ENCODE data around the gene KCNN4.
A peak's percentile ranks its signal among the peaks of the same experiment; 100 is the strongest.
"Not testable (repeated sequence)": the region's sequence is repeated elsewhere in the genome, so short reads cannot be mapped to it uniquely, and the experiment has no call there.

Gene KCNN4

DNA sequence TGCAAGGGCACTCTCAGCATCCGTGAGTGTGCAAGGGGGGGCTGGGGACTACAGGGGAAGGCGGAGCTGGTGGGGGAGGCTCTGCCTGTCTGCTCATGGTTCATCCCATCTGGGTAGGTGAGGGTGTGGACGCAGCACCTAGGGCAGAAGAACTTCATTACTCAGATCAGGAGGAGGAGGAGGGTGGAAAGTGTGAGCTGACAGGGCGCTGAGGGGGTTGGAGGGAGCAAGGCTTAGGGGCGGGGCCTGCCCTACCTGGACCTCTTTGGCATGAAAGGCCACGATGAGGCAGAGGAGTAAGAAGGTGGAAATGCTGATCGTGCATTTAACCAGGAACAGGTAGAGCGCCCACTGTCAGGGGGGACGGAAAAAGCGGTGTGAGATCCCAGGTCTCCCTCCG lies 4.5 kb downstream of the KCNN4 start:
- DNase-seq (ENCODE audit: extremely low spot score, insufficient read length, low read depth), result no peak
- FAIRE-seq, result no peak

DNA sequence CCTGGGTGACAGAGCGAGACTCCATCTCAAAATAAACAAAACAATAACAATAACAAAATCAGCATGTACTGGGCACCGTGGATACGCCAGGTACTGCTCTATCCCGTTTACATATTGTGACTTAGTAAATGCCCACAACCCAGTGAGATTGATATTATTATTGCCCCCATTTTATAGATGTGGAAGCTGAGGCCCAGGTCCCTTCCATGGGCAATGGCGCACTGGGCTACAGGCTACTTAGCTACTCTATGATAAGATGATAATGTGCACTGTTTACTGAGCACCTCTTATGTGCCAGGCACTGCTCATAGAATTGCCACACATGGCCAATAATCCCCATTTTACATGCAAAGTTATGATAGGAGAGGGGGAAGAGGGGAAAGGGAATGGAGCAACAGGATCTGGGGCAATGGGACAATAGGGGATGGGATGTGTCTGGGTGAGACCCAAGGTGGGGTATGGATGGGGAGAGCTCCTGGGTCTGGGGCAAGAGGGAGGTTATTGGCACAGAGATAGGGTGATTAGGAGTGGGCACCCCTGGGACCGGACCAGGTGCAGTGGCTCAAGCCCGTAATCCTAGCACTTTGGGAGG lies 5.4 kb downstream of the KCNN4 start:
- DNase-seq (ENCODE audit: extremely low spot score, insufficient read length, low read depth), result no peak
- no peak for FAIRE-seq

DNA sequence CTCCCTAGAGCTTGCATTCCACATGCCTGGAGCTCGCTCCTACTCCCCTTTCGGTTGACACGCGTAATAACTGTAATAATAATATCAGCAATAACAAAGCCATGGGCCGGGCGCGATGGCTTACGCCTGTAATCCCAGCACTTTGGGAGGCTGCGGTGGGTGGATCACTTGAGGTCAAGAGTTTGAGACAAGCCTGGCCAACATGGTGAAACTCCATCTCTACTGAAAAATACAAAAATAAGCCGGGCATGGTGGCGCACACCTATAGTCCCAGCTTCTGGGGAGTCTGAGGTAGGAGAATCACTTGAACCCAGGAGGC lies 5.9 kb downstream of the KCNN4 start:
- FAIRE-seq, result not testable (repeated sequence)

DNA sequence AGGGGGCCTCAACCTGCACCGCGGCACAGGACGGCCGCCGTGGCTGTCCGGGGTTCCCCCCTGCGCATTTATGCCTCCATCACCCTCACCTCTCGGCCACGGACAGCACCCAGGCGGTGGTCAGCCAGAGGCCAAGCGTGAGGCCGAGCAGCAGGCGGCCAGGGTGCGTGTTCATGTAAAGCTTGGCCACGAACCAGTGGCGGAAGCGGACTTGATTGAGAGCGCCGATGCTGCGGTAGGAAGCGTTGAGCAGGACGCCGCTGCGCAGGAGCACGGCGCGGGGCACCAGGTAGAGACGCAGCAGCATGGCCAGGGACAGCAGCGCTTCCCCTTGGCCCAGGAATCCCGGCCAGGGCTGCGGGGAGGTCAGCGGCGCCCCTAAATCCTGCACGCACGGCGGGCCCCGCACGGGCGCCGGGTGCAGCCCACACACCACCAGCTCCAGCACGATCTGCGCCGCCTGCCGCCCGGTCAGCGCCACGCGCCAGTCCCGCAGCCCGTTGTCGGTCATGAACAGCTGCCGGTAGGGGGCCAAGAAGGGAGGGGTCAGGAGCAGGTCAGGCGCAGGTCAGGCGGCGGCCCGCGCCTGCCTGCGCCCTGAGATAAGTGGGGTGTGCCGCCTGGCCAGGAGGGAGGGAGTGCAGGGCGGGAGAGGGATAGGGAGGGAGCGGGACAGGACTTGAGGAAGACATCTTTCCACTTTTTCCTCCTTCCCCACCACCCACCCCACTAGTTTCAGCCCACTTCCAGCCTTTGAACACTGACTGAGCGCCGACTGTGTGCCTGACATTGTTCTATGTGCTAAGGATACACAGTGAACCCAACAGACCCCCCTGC lies 6.5 kb downstream of the KCNN4 start:
- FAIRE-seq (no peak), DNase-seq (ENCODE audit: extremely low spot score, insufficient read length, low read depth) (no peak)

More for the DNA sequence above, 5.9 kb downstream of the KCNN4 start:
- not testable (repeated sequence) for DNase-seq (ENCODE audit: extremely low spot score, insufficient read length, low read depth)

DNA sequence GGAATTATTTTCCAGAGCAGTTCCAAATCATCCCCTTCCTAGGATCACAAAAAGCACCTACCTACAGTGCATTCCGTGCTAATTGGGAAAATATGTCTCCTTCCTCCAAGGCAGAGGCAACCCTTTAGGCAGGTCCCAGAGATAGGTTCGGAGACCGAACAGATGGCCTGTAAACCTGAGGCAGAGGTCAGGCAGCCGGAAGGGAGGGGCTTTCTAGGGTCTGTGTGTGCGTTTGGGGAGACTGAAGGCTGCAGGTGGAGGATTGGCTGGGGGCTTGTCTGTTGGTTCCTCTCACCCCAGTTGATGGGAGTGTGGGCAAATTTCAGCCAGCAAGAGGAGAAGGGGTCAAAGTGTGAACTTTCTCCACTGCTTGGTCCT lies 7.1 kb downstream of the KCNN4 start:
- FAIRE-seq (no peak), DNase-seq (ENCODE audit: extremely low spot score, insufficient read length, low read depth) (no peak)

DNA sequence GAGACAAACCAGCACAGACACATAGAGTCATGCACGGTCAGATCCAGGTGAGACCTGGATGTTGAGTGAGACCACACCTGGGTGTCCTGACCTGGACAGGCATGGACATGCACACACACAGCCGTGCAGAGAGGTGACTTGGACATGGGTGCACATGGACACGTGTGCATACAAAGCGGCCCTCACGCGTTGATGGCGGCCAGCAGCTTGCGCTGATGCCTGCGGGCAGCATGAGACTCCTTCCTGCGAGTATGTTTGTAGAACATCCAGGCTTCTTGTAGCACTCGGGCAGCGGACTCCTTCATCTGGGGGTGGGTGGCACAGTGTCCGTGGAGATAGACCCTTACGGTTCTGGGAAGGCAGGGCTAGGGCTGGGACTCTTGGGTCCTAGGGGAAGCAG lies 11.5 kb downstream of the KCNN4 start:
- DNase-seq (ENCODE audit: extremely low spot score, insufficient read length, low read depth) (no peak), FAIRE-seq (no peak)

DNA sequence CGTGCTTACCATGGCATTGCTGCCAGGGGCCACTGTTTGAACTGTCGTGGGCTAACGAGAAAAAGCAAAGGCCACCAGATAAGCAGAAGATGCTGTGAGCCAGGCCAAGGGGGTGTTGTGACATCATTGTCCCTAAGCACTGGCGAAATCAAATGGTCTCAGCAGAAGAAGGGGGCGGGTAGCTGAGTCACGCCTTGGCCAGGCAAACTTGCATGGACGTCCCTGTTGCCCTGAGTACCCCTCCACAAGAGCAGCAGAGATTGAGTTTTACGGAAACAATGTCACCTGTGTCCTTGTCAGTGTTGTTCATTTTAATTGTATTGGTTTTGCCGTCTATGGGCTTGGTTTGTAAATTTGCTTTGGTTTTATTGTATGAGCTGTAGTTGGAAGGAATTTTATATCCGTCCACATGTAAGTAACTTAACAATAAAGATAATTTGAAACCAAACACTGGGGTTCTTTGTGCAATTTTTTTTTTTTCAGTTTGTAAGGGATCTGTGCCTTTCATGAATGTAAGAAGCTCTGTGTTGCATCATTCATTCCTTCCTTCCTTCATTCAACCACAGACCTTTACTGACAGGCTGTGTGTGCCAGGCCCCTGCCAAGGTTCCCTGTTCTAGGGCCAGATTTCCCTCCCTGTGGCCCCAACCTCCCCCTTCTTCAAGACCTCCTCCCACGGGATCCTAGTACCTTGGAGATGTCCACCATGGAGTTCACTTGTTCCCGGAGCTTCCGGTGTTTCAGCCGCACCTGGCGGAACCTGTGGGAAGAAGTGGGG lies 12.3 kb downstream of the KCNN4 start:
- no peak for DNase-seq (ENCODE audit: extremely low spot score, insufficient read length, low read depth)
- no peak for FAIRE-seq

DNA sequence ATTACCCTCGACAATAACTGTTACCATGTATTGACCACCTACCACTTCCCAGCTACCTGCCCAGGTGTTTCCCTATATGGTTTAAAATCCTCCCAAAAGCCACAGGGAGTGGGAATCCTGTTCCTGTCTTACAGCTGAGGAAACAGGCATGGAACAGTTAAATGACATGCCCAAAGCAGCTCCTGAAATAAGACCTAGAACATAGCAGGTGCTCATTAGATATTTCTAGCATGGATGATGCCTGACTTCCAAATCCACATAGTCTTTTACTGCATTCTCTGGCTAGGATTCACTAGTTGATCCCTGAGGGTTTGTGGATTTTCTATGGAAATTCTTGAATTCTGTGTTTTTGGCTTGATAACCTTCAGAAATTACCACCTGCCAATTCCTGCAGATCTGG lies 13.0 kb downstream of the KCNN4 start:
- FAIRE-seq (no peak), DNase-seq (ENCODE audit: extremely low spot score, insufficient read length, low read depth) (no peak)

DNA sequence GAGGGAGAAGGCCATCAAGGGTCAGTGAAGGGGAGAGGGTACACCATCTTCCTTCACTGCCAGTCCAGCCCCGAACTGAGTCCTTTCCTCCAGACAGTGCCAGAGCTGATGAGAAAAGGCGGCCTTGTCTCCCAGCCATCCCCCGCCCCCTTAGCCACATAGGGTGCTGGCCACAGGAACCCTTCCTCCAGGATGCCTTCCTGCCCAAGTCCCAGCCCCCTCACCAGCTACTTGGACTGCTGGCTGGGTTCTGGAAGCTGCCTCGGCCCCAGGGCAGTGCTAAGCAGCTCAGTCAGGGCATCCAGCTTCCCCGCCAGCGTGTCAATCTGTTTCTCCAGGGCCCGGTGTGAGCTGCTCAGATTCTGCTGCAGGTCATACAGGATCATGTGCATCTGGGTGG lies 13.5 kb downstream of the KCNN4 start:
- FAIRE-seq (no peak), DNase-seq (ENCODE audit: extremely low spot score, insufficient read length, low read depth) (no peak)

DNA sequence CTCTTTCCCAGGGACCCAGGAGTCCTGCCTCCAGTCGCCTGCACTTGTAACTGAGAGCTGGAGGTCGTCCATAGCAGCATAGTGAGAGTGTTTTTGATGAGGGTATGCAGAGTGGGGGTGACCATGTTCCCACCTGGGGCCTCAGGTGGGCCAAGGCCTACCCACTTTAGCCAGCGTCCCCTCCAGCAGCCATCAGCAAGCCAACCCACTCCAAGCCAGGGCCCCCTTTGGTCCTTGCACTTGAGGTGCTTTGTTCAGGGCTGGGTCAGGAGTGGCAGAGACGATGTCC lies 14.1 kb downstream of the KCNN4 start:
- DNase-seq (ENCODE audit: extremely low spot score, insufficient read length, low read depth) (no peak), FAIRE-seq (no peak)

DNA sequence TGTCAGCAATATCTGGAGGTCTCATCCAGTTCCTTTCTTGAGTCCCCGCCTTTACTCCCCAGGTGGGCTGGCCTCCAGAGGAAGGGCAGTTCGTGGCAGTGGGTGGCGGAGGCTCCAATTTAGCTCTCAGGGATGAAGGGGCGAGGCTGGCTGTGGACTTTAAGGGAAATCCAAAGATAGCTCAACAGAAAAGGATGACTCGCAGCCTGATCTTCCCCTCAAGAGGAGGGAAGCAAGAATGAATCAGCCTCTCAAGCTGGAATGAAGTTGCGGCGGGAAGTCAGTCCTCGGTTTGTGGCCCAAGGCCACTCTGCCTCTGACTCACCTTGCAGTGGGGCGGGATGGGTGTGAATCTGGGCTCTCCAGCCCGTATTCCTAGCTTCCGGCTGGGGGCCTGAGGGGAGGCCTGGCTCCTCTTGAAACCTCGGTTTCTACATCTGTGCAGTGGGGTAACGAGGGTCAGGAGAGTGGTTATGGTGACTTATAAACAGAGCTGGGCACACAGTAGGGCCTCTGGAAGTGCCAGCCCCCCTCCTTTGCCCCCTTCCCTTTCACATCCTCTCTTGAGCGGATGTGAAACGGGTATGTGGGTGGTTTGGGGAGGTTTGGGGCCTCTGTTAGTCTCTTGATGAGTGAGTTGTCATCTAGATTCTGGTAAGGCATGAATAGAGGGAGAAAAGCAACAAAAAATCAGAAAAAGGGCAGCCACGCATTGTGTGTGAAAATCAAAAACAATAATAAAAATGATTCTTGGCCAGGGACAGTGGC lies 15.5 kb downstream of the KCNN4 start:
- no peak for DNase-seq (ENCODE audit: extremely low spot score, insufficient read length, low read depth)

DNA sequence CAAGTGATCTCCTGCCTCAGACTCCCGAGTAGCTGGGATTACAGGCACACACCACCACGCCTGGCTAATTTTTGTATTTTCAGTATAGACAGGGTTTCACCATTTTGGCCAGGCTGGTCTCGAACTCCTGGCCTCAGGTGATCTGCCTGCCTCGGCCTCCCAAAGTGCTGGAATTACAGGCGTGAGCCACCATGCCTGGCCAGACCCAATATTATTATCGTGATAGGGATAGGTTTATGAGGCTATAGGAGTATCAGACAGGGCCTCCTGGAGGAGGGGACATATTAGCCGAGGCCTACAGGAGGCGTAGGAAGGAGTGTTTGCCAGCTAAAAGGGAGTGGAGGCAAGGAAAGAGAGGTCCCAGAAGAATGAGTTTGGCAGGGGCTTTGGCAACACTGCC lies 16.1 kb downstream of the KCNN4 start:
- not testable (repeated sequence) for DNase-seq (ENCODE audit: extremely low spot score, insufficient read length, low read depth); FAIRE-seq

More for the DNA sequence above, 15.5 kb downstream of the KCNN4 start:
- peak; percentile 99 for FAIRE-seq

DNA sequence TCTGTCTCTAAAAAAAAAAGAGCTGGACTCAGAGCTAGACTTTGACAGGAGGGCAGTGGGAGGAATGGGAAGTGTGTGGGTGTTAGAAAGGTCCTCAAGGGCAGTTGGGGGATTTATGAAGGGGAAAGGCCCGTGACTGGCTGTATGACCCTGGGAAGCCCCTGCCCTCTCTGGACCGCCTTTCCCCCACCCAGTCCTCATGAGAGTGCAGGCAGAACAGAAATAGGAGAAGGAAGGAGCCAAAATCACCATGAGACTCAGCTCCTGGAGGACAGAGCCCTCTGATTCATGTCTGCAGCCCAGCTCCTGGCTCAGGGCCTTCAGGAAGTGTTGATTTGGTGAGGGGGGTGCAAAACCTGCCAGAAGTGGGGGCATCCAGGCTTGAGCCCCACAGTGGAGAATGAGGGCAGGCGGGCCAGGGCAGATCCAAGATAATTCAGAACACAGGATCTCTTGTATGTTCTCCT lies 17.3 kb downstream of the KCNN4 start:
- DNase-seq (ENCODE audit: extremely low spot score, insufficient read length, low read depth) (no peak), FAIRE-seq (peak; percentile 87)

DNA sequence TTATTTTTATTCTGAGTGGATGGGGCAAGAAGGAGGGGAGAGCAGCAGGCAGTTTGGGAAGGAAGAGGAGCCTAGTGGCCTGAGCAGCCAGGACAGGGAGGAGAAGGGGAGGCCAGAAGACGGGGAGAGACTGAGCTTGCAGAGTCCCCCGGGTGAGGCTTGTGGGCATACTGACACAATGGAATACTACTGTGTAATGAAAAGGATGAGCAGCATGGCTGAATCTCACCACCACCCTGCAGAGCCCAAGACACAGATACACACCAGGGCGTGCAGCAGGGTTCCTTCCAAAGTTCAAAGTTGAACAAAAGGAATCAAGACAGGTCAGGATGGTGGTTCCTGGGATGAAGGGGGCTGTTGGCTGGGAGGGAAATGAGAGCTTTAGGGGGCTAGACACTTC lies 18.0 kb downstream of the KCNN4 start:
- FAIRE-seq, result no peak
- DNase-seq (ENCODE audit: extremely low spot score, insufficient read length, low read depth), result no peak

DNA sequence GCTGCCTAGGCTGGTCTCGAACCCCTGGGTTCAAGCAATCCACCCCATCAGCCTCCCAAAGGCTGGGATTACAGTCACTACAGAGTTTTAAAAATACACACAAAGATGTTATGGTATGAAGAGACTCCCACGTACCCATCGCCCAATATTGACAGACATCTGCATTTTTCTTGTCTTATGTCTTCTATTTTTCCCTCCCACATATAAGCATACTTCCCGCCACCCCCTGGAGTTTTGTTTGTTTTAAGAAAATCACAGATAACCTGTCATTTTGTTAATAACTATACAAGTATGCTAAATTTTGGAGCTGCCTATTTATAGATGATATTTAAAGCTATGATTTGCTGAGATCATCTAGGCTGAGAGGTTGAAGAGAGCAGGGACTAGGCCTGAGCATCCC lies 19.8 kb downstream of the KCNN4 start:
- FAIRE-seq, result no peak
- no peak for DNase-seq (ENCODE audit: extremely low spot score, insufficient read length, low read depth)

DNA sequence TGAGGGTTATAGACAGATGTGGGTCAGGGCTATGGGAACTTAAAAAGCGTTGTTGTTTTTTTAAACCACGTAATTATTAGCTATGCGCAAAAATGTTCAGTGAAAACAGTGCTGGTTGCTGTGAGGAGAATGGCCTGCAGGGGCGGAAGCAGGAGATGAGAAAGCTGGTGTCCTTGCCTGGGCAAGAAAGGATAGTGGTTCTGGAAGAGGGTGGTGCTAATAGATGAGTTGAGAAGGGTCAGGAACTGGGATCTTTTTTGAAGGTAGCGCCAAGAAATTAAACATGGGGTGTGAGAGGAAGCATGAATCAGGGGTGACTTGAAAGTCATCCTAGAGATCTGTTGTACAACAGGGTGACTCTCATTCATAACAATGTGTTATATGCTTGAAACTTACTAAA lies 21.3 kb downstream of the KCNN4 start:
- DNase-seq (ENCODE audit: extremely low spot score, insufficient read length, low read depth) (no peak), FAIRE-seq (peak; percentile 55)

DNA sequence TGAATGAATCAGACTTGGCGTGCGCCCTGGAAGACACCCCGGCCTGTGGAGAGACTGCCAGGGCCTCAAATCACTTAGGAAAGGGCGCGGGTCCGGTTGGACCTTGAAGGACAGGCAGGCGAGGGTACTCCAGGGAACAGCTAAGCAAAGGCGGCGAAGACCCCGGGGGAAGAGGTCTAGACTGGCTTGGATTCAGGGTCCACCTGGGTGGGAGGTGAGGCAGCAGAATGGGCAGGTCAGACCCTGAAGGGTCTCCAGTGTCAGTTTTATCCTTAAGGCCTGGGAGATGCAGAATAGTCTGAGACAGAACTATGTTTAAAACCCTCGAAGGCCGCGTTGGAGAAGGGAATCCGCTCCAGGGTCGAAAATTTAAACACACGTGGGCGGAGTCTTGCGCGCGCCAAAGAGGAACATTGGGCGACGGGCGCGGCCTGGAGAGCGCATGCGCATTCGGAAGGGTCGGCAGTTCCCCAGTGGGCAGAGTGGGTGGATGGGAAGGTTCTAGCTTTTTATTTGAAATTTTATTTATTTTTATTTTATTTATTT lies 25.4 kb downstream of the KCNN4 start:
- DNase-seq (ENCODE audit: extremely low spot score, insufficient read length, low read depth) (no peak), FAIRE-seq (peak; percentile 89)

DNA sequence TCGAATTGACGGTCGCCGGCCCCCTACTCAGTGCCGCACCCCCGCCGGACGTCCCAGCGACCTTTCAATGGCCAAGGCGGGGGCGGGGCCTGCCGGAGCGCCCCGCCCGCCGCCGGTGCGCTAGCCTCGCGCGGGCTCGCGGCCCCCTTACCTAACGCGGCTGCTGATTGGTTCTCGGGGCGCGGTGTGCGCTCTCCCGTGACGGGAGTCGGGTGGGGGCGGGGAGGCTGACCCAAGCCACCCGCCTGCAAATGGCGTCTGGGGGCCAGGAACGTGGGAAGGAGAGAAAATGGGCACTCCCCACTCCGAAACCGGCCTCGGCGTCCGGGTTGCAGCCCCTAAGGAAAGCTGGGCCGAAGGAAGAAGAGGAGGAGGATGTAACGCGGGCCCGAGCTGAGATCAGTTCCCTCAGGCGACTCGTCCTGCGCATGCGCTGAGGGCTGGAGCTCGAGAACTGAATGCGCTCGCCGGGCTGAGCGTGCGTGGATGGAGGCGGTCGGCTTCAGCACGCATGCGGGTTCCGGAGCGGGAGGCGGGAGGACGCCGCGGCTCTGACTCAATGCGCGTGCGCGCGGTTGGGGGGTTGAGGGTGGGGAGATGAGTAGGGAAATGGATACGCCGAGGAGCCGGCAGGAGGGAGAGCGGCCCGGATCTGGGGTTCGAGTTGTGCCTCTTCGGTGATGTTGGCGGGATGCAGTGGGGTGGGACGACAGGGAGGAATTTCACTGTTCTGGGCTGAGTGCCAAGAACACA lies 26.1 kb downstream of the KCNN4 start, which contains the start of gene SMG9:
Gene SMG9, minus strand, starts transcription at position 460 of the 753 bp plus-strand sequence. CDS start 4,221 bp downstream, outside the sequence.
- peak; percentile 95 for FAIRE-seq

DNA sequence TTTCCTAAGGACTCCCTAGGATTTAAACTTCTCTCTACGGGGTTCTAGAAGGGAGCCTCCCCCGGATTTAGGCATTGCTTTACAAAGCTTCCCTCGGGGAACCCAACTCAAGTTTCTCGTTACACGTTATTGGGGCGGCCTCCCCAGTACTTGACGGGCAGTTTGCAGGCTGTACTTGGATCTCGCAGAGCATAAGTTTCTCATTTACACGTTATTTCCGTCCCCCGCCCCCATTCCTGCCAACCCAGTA lies 26.6 kb downstream of the KCNN4 start:
- no peak for FAIRE-seq
- DNase-seq (ENCODE audit: extremely low spot score, insufficient read length, low read depth), result no peak

More for the DNA sequence above, 26.1 kb downstream of the KCNN4 start, which contains the start of gene SMG9:
- peak; percentile 76 for DNase-seq (ENCODE audit: extremely low spot score, insufficient read length, low read depth)

Measured in GM18507 (cell line).